Uterus (tissue), 2 donors: ENCODE data around the gene REL.

ENCODE experiments used
- CTCF ChIP-seq, 4 experiments: fragments of 200-600 bp in 2 of 4; fragments of 450-650 bp in 2 of 4; sonication (generic) in 2 of 4; IDR thresholded peaks; one replicate each; pipeline ENCODE4 v1.5.1; 2016 to 2019; ENCODE audit warnings: antibody characterized with exemption in 4 of 4, mild to moderate bottlenecking in 2 of 4, moderate library complexity in 1 of 4
- POLR2A ChIP-seq, 2 donors: fragments of 450-650 bp; IDR thresholded peaks; one replicate each; pipeline ENCODE4 v1.6.1; 2016; ENCODE audit warnings: antibody characterized with exemption in 2 of 2, mild to moderate bottlenecking in 1 of 2, moderate library complexity in 1 of 2

- no peak for TF ChIP-seq CTCF (IDR thresholded peaks at IDR 0.05)
- TF ChIP-seq POLR2A (IDR thresholded peaks at IDR 0.05), result no peak
Measured at GRCh38 chr2:60862642-60863041, 18.7 kb upstream of the REL start.
